K562 (cell line): Measurements from ENCODE around the gene SP4. TPM values are rescaled to one million over a fixed set of nuclear protein-coding genes. Genes with fewer than 3 reads are reported as not detected.

Experiments
- CUX1 ChIP-seq: fragments of 200-800 bp; sonication (Bioruptor generic); IDR thresholded peaks from 2 replicates; pipeline ENCODE4 v1.6.1; 2016; ENCODE audit warnings: missing genetic modification characterization, missing compliant biosample characterization
- FOXP4 ChIP-seq: sonication (generic); formaldehyde crosslinking; IDR thresholded peaks from 2 replicates; pipeline ENCODE4 v1.8.0; 2022; ENCODE audit warnings: mild to moderate bottlenecking, missing genetic modification reagents, borderline replicate concordance
- PTRF ChIP-seq: fragments of 450-650 bp; IDR thresholded peaks from 2 replicates; pipeline ENCODE4 v1.6.1; 2016; ENCODE audit warnings: mild to moderate bottlenecking, missing genetic modification characterization, missing compliant biosample characterization
- ZNF174 ChIP-seq: fragments of 250-450 bp; sonication (Bioruptor Pico); IDR thresholded peaks from 2 replicates; pipeline ENCODE4 v1.4.0; 2020; ENCODE audit warnings: mild to moderate bottlenecking
- ZNF766 ChIP-seq: fragments of 200-800 bp; sonication (Bioruptor generic); conservative IDR thresholded peaks from 2 replicates; pipeline ENCODE4 v1.6.1; 2016; ENCODE audit warnings: missing genetic modification characterization, missing compliant biosample characterization
- polyA plus RNA-seq, 8 experiments: library from polyadenylated mRNA; depleted of rRNA in 4 of 8; stranded (reverse) in 5 of 8; unstranded in 3 of 8; fragments of >200 nt; fragmentation: Nextera tagmentation in 2 of 8; fragmentation: Illumina TruSeq in 1 of 8; extraction: Ambion mirVana in 2 of 8; extraction: Trizol in 1 of 8; gene quantifications; 2 replicates each; pipeline versions ENCODE4 v1.2.1 to v1.2.3, GENCODE V29; 2011 to 2014; ENCODE audit warnings: inconsistent platforms in 1 of 8, missing spikeins in 1 of 8
- total RNA-seq, 7 experiments: library from RNA; depleted of rRNA in 6 of 7; stranded (reverse); fragments of >200 nt in 6 of 7; fragmentation: Illumina TruSeq in 2 of 7; extraction: Trizol in 2 of 7; gene quantifications; 2 replicates each; pipeline versions ENCODE4 v1.2.1 to v1.2.3, GENCODE V29; 2011 to 2021; ENCODE audit warnings: low replicate concordance in 1 of 7
- TF ChIP-seq, protein P1 (sequence below): sonication (generic); formaldehyde crosslinking; IDR thresholded peaks from 2 replicates; pipeline ENCODE4 v1.8.0; 2023; ENCODE audit warnings: missing genetic modification reagents, mild to moderate bottlenecking, borderline replicate concordance
- TF ChIP-seq, protein P2 (sequence below): fragments of 450-650 bp; IDR thresholded peaks from 2 replicates; pipeline ENCODE4 v1.6.1; 2016; ENCODE audit warnings: low read depth, mild to moderate bottlenecking, moderate library complexity
- TF ChIP-seq, protein P3 (sequence below): sonication (generic); formaldehyde crosslinking; IDR thresholded peaks from 2 replicates; pipeline ENCODE4 v1.9.0; 2022; ENCODE audit warnings: mild to moderate bottlenecking, missing genetic modification reagents

SP4 gene
- total and polyA plus RNA-seq, 9 of the 15 experiments (the other 6 are each of a cell fraction or from before 2014, with no cell fraction given): 2.4 to 9.4 (median 4.5) TPM

DNA sequence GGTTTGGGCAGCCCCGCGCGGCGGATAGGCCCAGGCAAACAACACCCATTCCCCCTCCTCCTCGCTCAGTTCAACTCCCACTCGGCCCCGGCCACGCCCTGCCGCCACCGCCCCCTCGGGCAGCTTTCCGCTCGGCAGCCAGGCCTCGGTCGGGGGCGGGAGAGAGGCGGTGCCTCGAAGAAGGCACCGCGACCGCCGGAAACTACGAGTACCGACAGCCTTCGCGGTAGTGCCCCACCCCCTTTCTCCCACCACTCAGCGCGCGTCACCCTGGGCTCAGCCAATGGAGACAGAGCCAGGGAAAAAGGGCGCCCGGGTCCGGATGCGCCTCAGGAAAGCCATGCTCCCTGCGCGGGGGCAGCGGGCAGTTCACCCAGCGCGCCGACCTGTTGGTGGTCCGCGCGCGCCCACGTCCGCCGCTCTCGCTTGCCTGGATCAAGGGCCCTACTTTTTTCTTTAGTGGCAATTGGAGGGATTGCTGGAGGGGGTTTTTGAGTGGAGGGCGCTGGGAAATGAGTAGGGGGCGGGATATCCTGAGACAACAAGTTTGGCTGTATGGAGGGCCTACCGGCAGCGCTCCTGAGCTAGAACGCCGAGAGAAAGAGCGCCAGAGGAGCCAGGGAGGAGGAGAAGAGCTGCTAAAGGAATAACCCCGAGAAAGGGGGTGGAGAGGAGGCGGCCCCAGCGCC, 557 bp upstream of the SP4 start (continued):
- TF ChIP-seq FOXP4 (CRISPR knock-in tag) (0 out of 2 replicates have a peak, but pooled peaks have one; percentile 41), ZNF174 (CRISPR knock-in tag) (no peak), CUX1 (CRISPR knock-in tag) (no peak), PTRF (tag) (no peak), ZNF766 (no peak)
- TF ChIP-seq, protein P1, sequence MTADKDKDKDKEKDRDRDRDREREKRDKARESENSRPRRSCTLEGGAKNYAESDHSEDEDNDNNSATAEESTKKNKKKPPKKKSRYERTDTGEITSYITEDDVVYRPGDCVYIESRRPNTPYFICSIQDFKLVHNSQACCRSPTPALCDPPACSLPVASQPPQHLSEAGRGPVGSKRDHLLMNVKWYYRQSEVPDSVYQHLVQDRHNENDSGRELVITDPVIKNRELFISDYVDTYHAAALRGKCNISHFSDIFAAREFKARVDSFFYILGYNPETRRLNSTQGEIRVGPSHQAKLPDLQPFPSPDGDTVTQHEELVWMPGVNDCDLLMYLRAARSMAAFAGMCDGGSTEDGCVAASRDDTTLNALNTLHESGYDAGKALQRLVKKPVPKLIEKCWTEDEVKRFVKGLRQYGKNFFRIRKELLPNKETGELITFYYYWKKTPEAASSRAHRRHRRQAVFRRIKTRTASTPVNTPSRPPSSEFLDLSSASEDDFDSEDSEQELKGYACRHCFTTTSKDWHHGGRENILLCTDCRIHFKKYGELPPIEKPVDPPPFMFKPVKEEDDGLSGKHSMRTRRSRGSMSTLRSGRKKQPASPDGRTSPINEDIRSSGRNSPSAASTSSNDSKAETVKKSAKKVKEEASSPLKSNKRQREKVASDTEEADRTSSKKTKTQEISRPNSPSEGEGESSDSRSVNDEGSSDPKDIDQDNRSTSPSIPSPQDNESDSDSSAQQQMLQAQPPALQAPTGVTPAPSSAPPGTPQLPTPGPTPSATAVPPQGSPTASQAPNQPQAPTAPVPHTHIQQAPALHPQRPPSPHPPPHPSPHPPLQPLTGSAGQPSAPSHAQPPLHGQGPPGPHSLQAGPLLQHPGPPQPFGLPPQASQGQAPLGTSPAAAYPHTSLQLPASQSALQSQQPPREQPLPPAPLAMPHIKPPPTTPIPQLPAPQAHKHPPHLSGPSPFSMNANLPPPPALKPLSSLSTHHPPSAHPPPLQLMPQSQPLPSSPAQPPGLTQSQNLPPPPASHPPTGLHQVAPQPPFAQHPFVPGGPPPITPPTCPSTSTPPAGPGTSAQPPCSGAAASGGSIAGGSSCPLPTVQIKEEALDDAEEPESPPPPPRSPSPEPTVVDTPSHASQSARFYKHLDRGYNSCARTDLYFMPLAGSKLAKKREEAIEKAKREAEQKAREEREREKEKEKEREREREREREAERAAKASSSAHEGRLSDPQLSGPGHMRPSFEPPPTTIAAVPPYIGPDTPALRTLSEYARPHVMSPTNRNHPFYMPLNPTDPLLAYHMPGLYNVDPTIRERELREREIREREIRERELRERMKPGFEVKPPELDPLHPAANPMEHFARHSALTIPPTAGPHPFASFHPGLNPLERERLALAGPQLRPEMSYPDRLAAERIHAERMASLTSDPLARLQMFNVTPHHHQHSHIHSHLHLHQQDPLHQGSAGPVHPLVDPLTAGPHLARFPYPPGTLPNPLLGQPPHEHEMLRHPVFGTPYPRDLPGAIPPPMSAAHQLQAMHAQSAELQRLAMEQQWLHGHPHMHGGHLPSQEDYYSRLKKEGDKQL (CRISPR knock-in tag): no peak
- TF ChIP-seq, protein P2, sequence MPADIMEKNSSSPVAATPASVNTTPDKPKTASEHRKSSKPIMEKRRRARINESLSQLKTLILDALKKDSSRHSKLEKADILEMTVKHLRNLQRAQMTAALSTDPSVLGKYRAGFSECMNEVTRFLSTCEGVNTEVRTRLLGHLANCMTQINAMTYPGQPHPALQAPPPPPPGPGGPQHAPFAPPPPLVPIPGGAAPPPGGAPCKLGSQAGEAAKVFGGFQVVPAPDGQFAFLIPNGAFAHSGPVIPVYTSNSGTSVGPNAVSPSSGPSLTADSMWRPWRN: no peak
- TF ChIP-seq, protein P3, sequence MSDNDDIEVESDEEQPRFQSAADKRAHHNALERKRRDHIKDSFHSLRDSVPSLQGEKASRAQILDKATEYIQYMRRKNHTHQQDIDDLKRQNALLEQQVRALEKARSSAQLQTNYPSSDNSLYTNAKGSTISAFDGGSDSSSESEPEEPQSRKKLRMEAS (CRISPR knock-in tag): peak; percentile 39; the same call in 1 of the 2 replicates
